Activated CD8-positive, alpha-beta memory T cell treated with anti-CD3 and anti-CD28 coated beads for 4 hours (primary cell): ENCODE results near the gene TRIM39.
"Not testable (repeated sequence)": the region's sequence is repeated elsewhere in the genome, so short reads cannot be mapped to it uniquely, and the experiment has no call there.

Experiments
- DNase-seq, 2 donors: peaks; one replicate each; pipeline ENCODE4 v3.0.0-alpha.2; 2020; ENCODE audit warnings: low read depth in 2 of 2

The TRIM39 gene

GRCh38 chr6:30326526-30327231 lies at the start of gene TRIM39:
TRIM39 (plus strand) TSS chr6:30326927; CDS start chr6:30329318, 2,391 bp downstream.
- DNase-seq: peak; percentile 71 to 75

- DNase-seq: not testable (repeated sequence)
Observed at GRCh38 chr6:30280988-30281387, 45.7 kb upstream of the TRIM39 start.

GRCh38 chr6:30282522-30282921 lies 44.2 kb upstream of the TRIM39 start:
- no peak for DNase-seq

GRCh38 chr6:30283761-30284160 lies 43.0 kb upstream of the TRIM39 start:
- no peak for DNase-seq

- no peak for DNase-seq
Observed at GRCh38 chr6:30287139-30287538, 39.6 kb upstream of the TRIM39 start.

- no peak for DNase-seq
Observed at GRCh38 chr6:30295837-30296236, 30.9 kb upstream of the TRIM39 start.

GRCh38 chr6:30304002-30304401 lies 22.7 kb upstream of the TRIM39 start:
- DNase-seq: no peak

GRCh38 chr6:30311101-30311500 lies 15.6 kb upstream of the TRIM39 start:
- DNase-seq: no peak

GRCh38 chr6:30311671-30312070 lies 15.1 kb upstream of the TRIM39 start:
- DNase-seq: no peak

GRCh38 chr6:30312266-30312665 lies 14.5 kb upstream of the TRIM39 start:
- DNase-seq: no peak

- DNase-seq: no peak
Observed at GRCh38 chr6:30312676-30313321, 13.9 kb upstream of the TRIM39 start.

- DNase-seq: no peak
Observed at GRCh38 chr6:30315156-30315555, 11.6 kb upstream of the TRIM39 start.

GRCh38 chr6:30317913-30318589 lies 8.7 kb upstream of the TRIM39 start:
- DNase-seq: no peak

- DNase-seq: no peak
Observed at GRCh38 chr6:30319146-30319835, 7.4 kb upstream of the TRIM39 start.

- no peak for DNase-seq
Observed at GRCh38 chr6:30321692-30322388, 4.9 kb upstream of the TRIM39 start.

GRCh38 chr6:30322527-30323501 lies 3.9 kb upstream of the TRIM39 start:
- DNase-seq: no peak

- no peak for DNase-seq
Observed at GRCh38 chr6:30323806-30324205, 2.9 kb upstream of the TRIM39 start.

GRCh38 chr6:30325150-30325872 lies 1.4 kb upstream of the TRIM39 start:
- peak; percentile 65 to 74 for DNase-seq

- peak; percentile 51 to 53 for DNase-seq
Observed at GRCh38 chr6:30325873-30326525, 728 bp upstream of the TRIM39 start.
